ENCODE results near the gene MAD1L1.

DNA sequence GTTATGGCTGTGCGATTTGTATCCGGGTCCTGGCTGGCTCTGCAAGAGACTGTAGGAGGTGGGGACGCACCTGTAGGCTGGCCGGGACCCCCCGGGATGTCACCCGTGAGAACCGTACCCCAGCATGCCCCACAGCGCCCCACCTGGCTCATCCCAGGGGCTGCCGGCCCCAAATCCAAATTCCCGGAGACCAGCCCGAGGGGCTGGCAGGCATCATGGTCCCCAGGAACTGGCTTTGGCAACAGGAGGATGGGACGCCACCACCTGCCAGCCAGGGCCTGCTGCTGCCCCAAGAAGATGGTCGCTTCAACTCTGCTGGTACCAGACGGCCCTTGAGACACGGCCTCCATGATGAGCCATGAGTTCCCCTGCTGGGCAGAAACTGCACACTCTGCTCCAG lies 323.3 kb downstream of the MAD1L1 start:
- no peak for TF ChIP-seq POLR2A (IDR thresholded peaks at IDR 0.05)
- TF ChIP-seq CTCF (IDR thresholded peaks at IDR 0.05 in 8 of 11, conservative IDR thresholded peaks at IDR 0.05 in 3 of 11) = no peak
